Posterior vena cava (tissue), 2 donors: ENCODE results near the gene PROSER2. TPM values are rescaled to one million over a fixed set of nuclear protein-coding genes. Genes with fewer than 3 reads are reported as not detected.

Experiments used
- DNase-seq: peaks from one replicate; pipeline ENCODE4 v3.0.0-alpha.2; 2020; ENCODE audit warnings: low spot score
- intact Hi-C, 2 donors: fragments of 100-400 bp; cut with DNase I; formaldehyde crosslinking; loops; one replicate each; pipeline versions ENCODE4 v1.14.1 to v1.14.2; 2022 to 2023
- total RNA-seq, 2 donors: library from RNA; stranded (reverse); fragmentation: NEBNext Ultra II Directional; extraction: Animal tissue kit (Norgen Biotek cat#: 25700); gene quantifications; one replicate each; pipeline ENCODE4 v1.2.1, GENCODE V29; 2021
- donor health status: DM: yes; HTN: yes; CAD: no.
- donor health status: DM: yes; HTN: yes; CAD: no.

The PROSER2 gene
- total RNA-seq, 2 donors from 2014 or later: 1.6 to 2.0 TPM

GRCh38 chr10:11894381-11895107 is 71.4 kb downstream of the PROSER2 start:
- intact Hi-C loops: no loop called here
- DNase-seq: no peak

- intact Hi-C loops: no loop called here
- no peak for DNase-seq
Observed at GRCh38 chr10:11895108-11895466, 71.9 kb downstream of the PROSER2 start.

DNA sequence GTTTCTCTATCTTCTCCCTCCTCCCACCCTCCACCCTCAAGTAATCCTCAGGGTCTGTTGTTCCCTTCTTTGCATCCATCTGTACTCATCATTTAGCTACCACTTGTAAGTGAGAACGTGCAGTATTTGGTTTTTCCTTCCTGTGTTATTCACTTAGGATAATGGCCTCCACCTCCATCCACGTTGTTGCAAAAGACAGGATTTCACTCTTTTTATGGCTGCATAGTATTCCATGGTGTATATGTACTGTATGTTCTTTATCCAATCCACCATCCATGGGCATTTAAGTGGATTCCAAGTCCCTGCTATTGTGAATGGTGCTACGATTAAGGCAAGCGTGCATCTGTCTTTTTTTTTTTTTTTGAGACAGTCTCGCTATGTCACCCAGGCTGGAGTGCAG is 72.4 kb downstream of the PROSER2 start:
- intact Hi-C loops: no loop called here
- no peak for DNase-seq

GRCh38 chr10:11896549-11897200 is 73.5 kb downstream of the PROSER2 start:
- no peak for DNase-seq
- intact Hi-C loops: no loop called here

- DNase-seq: no peak
- intact Hi-C loops: no loop called here
Observed at GRCh38 chr10:11898033-11898371, 74.8 kb downstream of the PROSER2 start.

GRCh38 chr10:11898372-11899066 is 75.4 kb downstream of the PROSER2 start:
- DNase-seq: no peak
- intact Hi-C loops: loop anchor here in 1 of 2 donors (1.0 kb wide), 1 partner anchor 25 kb away; no protein-coding TSS in a partner anchor

DNA sequence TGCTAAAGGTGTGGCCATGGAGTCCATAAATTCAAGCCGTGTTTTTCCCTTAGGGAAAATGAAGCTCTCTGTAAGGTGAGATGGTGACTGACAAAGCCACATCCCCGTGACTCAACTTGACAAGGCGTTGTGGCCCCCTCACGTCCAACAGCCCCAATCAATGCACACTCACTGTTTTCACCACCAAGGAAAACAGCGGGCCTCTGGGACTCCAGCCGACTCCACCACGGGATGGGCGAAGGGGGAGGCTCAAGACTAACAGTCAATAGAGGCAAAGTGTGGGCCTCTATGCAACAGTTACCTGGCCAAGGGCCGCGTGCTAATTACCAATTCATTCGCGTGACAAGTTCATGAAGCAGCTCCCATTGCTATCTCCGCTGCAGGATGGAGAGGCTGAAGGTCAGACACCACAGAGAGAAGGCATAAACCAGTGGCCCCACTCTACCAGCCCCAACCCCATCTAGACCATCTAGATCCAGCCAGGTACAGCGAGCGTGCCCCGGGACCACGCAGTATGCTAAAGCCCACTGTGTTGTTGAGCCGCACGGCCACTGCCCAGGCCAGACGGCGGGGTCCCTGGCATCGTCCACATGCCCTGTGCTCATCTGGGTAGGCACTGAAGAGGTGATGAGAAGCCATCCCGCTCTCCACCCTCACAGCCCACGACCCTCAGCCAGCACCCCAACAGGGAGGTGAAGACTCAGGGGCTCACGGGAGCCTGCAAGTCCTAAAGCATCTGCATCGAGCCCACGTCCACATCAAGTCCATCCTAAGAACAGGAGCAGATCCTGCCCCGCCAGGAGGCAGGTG is 76.1 kb downstream of the PROSER2 start:
- no peak for DNase-seq

GRCh38 chr10:11901036-11901301 is 77.8 kb downstream of the PROSER2 start:
- no peak for DNase-seq
- intact Hi-C loops: no loop called here

More for the DNA sequence above, 76.1 kb downstream of the PROSER2 start:
- intact Hi-C loops: loop anchor here in 1 of 2 donors (1.0 kb wide), 1 partner anchor 26 kb away; no protein-coding TSS in a partner anchor

GRCh38 chr10:11901454-11901832 is 78.3 kb downstream of the PROSER2 start:
- intact Hi-C loops: no loop called here
- DNase-seq: no peak

GRCh38 chr10:11901833-11902475 is 78.8 kb downstream of the PROSER2 start:
- DNase-seq: no peak
- intact Hi-C loops: no loop called here

DNA sequence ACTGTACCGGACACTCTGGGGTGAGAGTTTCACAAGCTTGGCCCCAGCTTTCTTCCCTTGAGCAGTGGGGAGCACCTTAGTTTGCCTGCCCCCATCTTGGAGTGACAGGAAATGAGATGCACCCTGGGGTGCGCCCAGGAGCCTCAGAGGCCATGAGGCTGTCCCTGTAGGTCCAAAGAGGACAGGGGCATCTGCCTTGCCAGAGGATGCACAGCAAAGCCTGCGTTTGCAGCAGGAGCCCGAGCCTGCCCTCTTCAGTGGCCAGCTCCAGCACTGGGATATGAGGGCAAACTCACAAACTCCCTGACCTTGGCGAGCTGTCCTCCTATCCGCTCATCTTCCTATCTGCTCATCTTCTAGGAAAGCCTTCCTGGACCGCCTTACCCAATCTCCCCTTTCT is 79.5 kb downstream of the PROSER2 start:
- DNase-seq: no peak

DNA sequence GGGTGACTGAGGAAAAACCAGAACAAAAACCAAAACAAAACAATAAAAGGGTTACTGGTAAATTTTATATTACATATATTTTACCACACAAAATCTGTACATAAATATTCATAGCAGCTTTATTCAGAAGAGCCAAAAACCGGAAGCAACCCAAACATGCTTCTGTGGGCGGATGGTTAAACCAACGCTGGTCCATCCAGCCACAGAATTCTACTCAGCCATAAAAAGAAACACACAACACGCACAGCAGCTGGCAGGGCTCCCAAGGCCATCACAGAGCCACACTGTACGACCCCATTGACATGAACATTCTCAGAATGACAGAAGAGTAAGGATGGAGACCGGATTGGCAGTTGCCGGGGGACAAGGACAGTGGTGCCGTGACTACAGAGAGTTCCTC is 83.6 kb downstream of the PROSER2 start:
- intact Hi-C loops: no loop called here
- no peak for DNase-seq

More for the DNA sequence above, 79.5 kb downstream of the PROSER2 start:
- intact Hi-C loops: no loop called here

DNA sequence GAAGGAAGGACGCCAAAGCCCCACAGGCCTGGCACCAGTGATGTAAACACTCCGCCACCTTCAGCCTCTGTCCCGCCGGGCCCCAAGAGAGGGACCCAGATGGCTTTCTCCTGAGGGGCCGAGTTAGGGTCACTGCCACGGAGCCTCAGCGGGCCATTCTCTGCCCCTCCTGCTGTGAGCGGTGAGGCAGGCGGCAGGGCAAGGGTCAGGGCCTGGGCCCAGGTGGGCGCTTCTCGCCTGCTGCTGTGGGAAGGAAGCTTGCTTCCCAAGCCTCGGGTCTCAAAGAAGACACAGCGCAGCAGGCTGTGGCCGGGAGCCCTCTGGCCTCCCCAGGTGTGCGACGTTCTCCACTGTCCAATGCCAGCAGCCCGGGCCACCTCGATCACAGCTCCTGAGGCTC is 84.8 kb downstream of the PROSER2 start:
- intact Hi-C loops: no loop called here
- DNase-seq: peak; percentile 41

GRCh38 chr10:11908536-11908935 is 85.4 kb downstream of the PROSER2 start:
- intact Hi-C loops: no loop called here
- no peak for DNase-seq

DNA sequence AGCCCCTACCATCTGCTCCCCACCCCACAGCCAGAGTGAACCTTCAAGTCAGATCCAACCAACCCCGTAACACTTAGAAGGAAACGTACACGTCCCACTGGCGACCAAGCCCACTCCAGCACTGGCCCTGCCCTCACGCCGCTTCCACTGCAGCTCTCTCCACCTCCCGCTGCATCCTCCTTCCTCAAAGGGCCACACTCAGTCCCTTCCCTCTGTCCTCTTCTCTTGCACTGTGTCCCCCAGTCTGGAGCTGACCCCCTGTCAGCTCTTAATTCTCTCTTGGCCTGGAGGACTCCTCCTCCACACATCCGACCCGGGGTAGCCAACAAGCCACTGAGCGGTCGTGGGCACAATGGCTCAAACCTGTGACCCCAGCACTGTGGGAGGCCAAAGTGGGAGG is 85.8 kb downstream of the PROSER2 start:
- peak; percentile 62 for DNase-seq
- intact Hi-C loops: no loop called here

- intact Hi-C loops: loop anchor here in 1 of 2 donors (1.0 to 5.0 kb wide), 2 partner anchors 44 to 1368 kb away; no protein-coding TSS in a partner anchor
- peak; percentile 58 for DNase-seq
Observed at GRCh38 chr10:11909618-11910017, 86.5 kb downstream of the PROSER2 start.

DNA sequence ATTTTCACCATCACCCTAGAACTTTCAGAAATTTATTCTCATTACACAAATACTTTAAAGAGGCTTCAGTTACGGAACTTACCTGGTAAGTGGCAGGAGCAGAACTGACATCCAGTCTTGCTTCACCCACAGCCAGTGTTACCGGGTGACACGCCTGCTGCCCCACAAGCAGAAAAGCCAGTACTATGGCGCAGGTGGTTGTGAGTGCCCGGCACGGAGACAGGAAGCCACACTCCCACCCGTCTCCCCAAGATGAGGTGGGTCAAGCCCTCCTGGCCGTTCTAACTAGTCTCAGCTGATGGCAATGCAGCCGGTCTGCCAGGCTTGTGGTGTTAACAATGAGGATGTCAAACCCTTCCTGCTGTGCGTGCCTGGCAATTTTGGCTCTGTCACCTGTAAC is 86.9 kb downstream of the PROSER2 start:
- intact Hi-C loops: loop anchor here in 1 of 2 donors (1.0 to 5.0 kb wide), 2 partner anchors 45 to 1367 kb away; no protein-coding TSS in a partner anchor
- peak; percentile 55 for DNase-seq

- intact Hi-C loops: loop anchor here in 1 of 2 donors (5.0 kb wide), 1 partner anchor 1364 kb away; no protein-coding TSS in a partner anchor
Observed at GRCh38 chr10:11913079-11913641, 90.0 kb downstream of the PROSER2 start.

DNA sequence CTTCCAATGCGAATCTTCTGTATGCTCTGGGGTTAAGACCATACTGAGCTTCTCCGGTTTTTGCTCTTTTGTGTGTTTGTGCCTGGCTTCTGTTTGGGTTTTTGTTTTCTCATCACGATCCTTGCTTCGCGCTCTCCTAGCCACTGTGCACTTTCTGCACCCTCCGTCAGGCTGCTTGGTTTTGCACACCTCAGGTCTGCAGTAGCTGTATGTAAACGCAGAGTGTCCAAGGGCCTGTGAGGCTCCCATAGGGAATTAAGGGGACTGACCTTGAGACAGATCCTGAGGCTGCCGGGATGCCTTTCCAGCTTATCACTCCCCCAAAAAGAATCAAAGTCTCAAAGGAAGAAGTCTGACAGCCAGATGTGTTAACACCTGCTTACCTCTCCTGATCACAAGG is 95.2 kb downstream of the PROSER2 start:
- DNase-seq: no peak
- intact Hi-C loops: no loop called here

More at GRCh38 chr10:11913079-11913641, 90.0 kb downstream of the PROSER2 start:
- DNase-seq: peak; percentile 57
